ENCODE results near the gene LIN28A. TPM values are rescaled to one million over a fixed set of nuclear protein-coding genes. Genes with fewer than 3 reads are reported as not detected.
"Not testable (repeated sequence)": the region's sequence is repeated elsewhere in the genome, so short reads cannot be mapped to it uniquely, and the experiment has no call there.

The LIN28A gene
- total and polyA plus RNA-seq, 12 donors, result 0.23 to 1.2 (median 0.72) TPM; not detected in 9

GRCh38 chr1:26384076-26384475, 26.5 kb upstream of the LIN28A start:
- H3K36me3 ChIP-seq (replicated peaks in 1 of 2), result no peaks in the 10 kb centered on the region
- H3K4me3 ChIP-seq, result no peak overlapping the region
- 72 to 84% (median 79%) methylated on average over 3 of the region's 3 CpGs for WGBS, 4 donors
- no peak overlapping the region for H3K27ac ChIP-seq
- no peaks in the 10 kb centered on the region for H3K9me3 ChIP-seq (replicated peaks in 1 of 3)
- DNase-seq, result no peak
- intact Hi-C loops (cut with DNase I), result no loop called here
- peaks cover 3% of the 10 kb centered on the region for H3K27me3 ChIP-seq
- H3K4me1 ChIP-seq (replicated peaks in 1 of 2), result no peaks in the 10 kb centered on the region
- TF ChIP-seq CTCF (IDR thresholded peaks at IDR 0.05), result no peak
- TF ChIP-seq POLR2A (IDR thresholded peaks at IDR 0.05), result no peak

GRCh38 chr1:26385063-26385462, 25.6 kb upstream of the LIN28A start:
- H3K9me3 ChIP-seq (replicated peaks in 1 of 3); H3K27ac ChIP-seq; intact Hi-C loops (cut with DNase I); DNase-seq; H3K4me1 ChIP-seq (replicated peaks in 1 of 2); H3K36me3 ChIP-seq (replicated peaks in 1 of 2); H3K4me3 ChIP-seq; H3K27me3 ChIP-seq: not testable (repeated sequence)
- 73 to 91% (median 89%) methylated on average over 3 of the region's 3 CpGs for WGBS, 4 donors

- 51 to 63% (median 60%) methylated on average over 7 of the region's 7 CpGs for WGBS, 4 donors
- no peaks in the 10 kb centered on the region for H3K9me3 ChIP-seq (replicated peaks in 1 of 3)
- peaks cover 3% of the 10 kb centered on the region for H3K27me3 ChIP-seq
- DNase-seq, result no peak
- no peak overlapping the region for H3K4me3 ChIP-seq
- no peak overlapping the region for H3K27ac ChIP-seq
- no peak for TF ChIP-seq CTCF (IDR thresholded peaks at IDR 0.05)
- no peak for TF ChIP-seq POLR2A (IDR thresholded peaks at IDR 0.05)
- intact Hi-C loops (cut with DNase I), result no loop called here
- H3K36me3 ChIP-seq (replicated peaks in 1 of 2), result no peaks in the 10 kb centered on the region
- H3K4me1 ChIP-seq (replicated peaks in 1 of 2), result no peaks in the 10 kb centered on the region
Measured at GRCh38 chr1:26387447-26387846, 23.2 kb upstream of the LIN28A start.

- Histone ChIP-seq H3K4me3 (no peak overlapping the region), H3K9me3 (replicated peaks in 1 of 3) (no peaks in the 10 kb centered on the region), H3K27me3 (no peaks in the 10 kb centered on the region), H3K4me1 (replicated peaks in 1 of 2) (no peaks in the 10 kb centered on the region), H3K27ac (no peak overlapping the region), H3K36me3 (replicated peaks in 1 of 2) (no peaks in the 10 kb centered on the region)
- 69 to 89% (median 79%) methylated on average over 7 of the region's 7 CpGs for WGBS, 4 donors
- TF ChIP-seq POLR2A (IDR thresholded peaks at IDR 0.05) (no peak), CTCF (IDR thresholded peaks at IDR 0.05) (no peak)
- DNase-seq, result no peak
- intact Hi-C loops (cut with DNase I), result no loop called here
Measured at GRCh38 chr1:26388791-26389445, 21.7 kb upstream of the LIN28A start.

- TF ChIP-seq CTCF (IDR thresholded peaks at IDR 0.05) (no peak), POLR2A (IDR thresholded peaks at IDR 0.05) (no peak)
- 66 to 78% (median 74%) methylated on average over 4 of the region's 4 CpGs for WGBS, 4 donors
- DNase-seq, result no peak
- intact Hi-C loops (cut with DNase I), result no loop called here
- H3K4me3 ChIP-seq, result no peak overlapping the region
- no peaks in the 10 kb centered on the region for H3K4me1 ChIP-seq (replicated peaks in 1 of 2)
- H3K36me3 ChIP-seq (replicated peaks in 1 of 2), result no peaks in the 10 kb centered on the region
- H3K9me3 ChIP-seq (replicated peaks in 1 of 3), result no peaks in the 10 kb centered on the region
- no peaks in the 10 kb centered on the region for H3K27me3 ChIP-seq
- H3K27ac ChIP-seq, result no peak overlapping the region
Measured at GRCh38 chr1:26389604-26390247, 20.9 kb upstream of the LIN28A start.

All from adrenal gland (tissue), 12 donors.